DOHH2 (cell line): ENCODE results near the gene UBE2H.
"Not testable (repeated sequence)": the region's sequence is repeated elsewhere in the genome, so short reads cannot be mapped to it uniquely, and the experiment has no call there.

ENCODE experiments used
- CTCF ChIP-seq: fragments of 200-600 bp; sonication (generic); IDR thresholded peaks from one replicate; pipeline ENCODE4 v1.5.1; 2014; ENCODE audit warnings: antibody characterized with exemption, mild to moderate bottlenecking, low read depth, low read length; ENCODE audit not compliant: poor library complexity, severe bottlenecking
- EZH2phosphoT487 ChIP-seq: fragments of 200-600 bp; sonication (generic); IDR thresholded peaks from 2 replicates; pipeline ENCODE4 v1.6.1; 2017; ENCODE audit warnings: borderline replicate concordance, mild to moderate bottlenecking, antibody characterized with exemption, low read length, moderate library complexity, mixed read lengths

GRCh38 chr7:129894184-129894583 lies 58.6 kb downstream of the UBE2H start:
- not testable (repeated sequence) for TF ChIP-seq CTCF, EZH2phosphoT487
